Neural progenitor cell (in vitro differentiated cells): Measurements from ENCODE around the gene EDC4.

Experiments used
- EZH2 ChIP-seq: fragments of 200-600 bp; sonication (generic); IDR thresholded peaks from 2 replicates; pipeline ENCODE4 v1.6.1; 2017; ENCODE audit warnings: antibody characterized with exemption, mild to moderate bottlenecking, moderate library complexity
- TF ChIP-seq, protein P1 (sequence below): fragments of 200-600 bp; sonication (generic); IDR thresholded peaks from 2 replicates; pipeline ENCODE4 v1.5.1; 2017; ENCODE audit warnings: antibody characterized with exemption, mild to moderate bottlenecking

DNA sequence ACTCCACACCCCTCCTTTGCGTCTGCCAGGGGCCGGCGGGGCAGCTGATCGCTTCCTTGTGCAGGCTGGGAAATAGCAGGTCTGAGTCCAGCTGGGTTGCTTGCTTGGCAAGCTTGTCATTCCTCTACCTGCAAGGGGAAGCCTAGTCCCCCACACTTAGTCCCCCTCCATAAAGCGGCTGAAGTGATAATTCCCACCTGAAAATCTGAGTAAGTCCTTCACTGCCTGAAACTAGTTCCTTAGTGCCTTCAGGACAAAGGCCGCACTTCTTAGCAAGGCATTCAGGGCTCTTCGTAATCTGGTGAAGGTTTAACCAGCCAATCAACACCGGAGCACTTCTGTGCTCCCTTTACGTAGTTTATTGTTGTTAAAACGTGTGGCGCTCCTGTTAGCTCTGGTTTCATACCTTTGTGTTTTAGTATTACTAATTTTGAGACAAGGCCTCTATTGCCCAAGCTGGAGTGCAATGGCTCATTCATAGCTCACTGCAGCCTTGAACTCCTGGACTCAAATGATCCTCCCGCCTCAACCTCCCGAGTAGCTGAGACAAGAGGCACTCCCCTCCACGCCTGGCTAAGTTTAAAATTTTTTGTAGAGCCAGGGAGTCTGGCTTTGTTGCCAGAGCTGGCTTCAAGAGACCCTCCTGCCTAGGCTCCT is 21.0 kb downstream of the EDC4 start:
- TF ChIP-seq, protein P1, sequence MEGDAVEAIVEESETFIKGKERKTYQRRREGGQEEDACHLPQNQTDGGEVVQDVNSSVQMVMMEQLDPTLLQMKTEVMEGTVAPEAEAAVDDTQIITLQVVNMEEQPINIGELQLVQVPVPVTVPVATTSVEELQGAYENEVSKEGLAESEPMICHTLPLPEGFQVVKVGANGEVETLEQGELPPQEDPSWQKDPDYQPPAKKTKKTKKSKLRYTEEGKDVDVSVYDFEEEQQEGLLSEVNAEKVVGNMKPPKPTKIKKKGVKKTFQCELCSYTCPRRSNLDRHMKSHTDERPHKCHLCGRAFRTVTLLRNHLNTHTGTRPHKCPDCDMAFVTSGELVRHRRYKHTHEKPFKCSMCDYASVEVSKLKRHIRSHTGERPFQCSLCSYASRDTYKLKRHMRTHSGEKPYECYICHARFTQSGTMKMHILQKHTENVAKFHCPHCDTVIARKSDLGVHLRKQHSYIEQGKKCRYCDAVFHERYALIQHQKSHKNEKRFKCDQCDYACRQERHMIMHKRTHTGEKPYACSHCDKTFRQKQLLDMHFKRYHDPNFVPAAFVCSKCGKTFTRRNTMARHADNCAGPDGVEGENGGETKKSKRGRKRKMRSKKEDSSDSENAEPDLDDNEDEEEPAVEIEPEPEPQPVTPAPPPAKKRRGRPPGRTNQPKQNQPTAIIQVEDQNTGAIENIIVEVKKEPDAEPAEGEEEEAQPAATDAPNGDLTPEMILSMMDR, result no peak
- TF ChIP-seq EZH2, result no peak
